Kidney epithelial cell (primary cell): ENCODE results near the gene LNX1. TPM values are rescaled to one million over a fixed set of nuclear protein-coding genes. Genes with fewer than 3 reads are reported as not detected.

Experiments
- DNase-seq: peaks from one replicate; pipeline ENCODE4 v3.0.0-alpha.2; 2010; ENCODE audit warnings: low read depth
- H3K27me3 ChIP-seq: 2 replicates; pipeline ENCODE4 v1.6.0; 2011; ENCODE audit warnings: low read length; ENCODE audit not compliant: control insufficient read depth, insufficient read depth
- H3K36me3 ChIP-seq: 2 replicates; pipeline ENCODE4 v1.5.1; 2011; ENCODE audit warnings: low read length; ENCODE audit not compliant: control insufficient read depth, insufficient read depth
- H3K4me3 ChIP-seq: 2 replicates; pipeline ENCODE4 v1.5.1; 2011; ENCODE audit warnings: low read depth, mild to moderate bottlenecking, control low read depth, low read length
- CTCF ChIP-seq: IDR thresholded peaks from 2 replicates; pipeline ENCODE4 v1.5.1; 2011; ENCODE audit warnings: mild to moderate bottlenecking, moderate library complexity, low read length, control low read depth, inconsistent platforms; ENCODE audit not compliant: insufficient read depth, poor library complexity, severe bottlenecking
- total RNA-seq: library from RNA; depleted of rRNA; stranded (reverse); fragments of >200 nt; gene quantifications from 2 replicates; pipeline ENCODE4 v1.2.3, GENCODE V29; 2015

LNX1 gene
- total RNA-seq, 1 donor from 2014 or later: 6.9 TPM

DNA sequence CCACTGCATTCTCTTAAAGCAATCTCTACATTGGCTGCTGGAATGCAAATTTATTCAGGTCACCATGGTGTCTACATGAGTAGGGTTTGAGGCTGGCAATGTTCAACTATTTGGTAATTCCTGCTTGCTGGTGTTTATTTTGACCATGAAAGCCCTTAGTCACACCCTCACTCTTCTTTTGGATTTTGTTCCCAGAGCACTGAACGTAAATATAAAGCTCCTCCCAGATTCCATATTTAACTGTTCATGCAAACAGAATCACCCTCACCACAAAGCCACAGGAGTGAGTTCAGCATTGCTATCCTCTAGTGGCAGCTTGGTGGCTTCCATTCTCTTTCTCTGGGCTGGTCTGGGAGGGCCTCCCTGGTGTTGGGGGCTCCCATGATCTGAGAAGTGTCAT lies 82.8 kb downstream of the LNX1 start:
- no peaks in the 10 kb centered on the region for H3K27me3 ChIP-seq
- DNase-seq: no peak
- H3K36me3 ChIP-seq: no peaks in the 10 kb centered on the region
- no peak overlapping the region for H3K4me3 ChIP-seq
- TF ChIP-seq CTCF: no peak

- Histone ChIP-seq H3K27me3 (no peaks in the 10 kb centered on the region), H3K4me3 (no peak overlapping the region), H3K36me3 (no peaks in the 10 kb centered on the region)
- no peak for TF ChIP-seq CTCF
- DNase-seq: no peak
Measured at GRCh38 chr4:53507671-53508286, 83.5 kb downstream of the LNX1 start.

GRCh38 chr4:53507058-53507457 lies 84.2 kb downstream of the LNX1 start:
- Histone ChIP-seq H3K4me3 (no peak overlapping the region), H3K36me3 (no peaks in the 10 kb centered on the region), H3K27me3 (no peaks in the 10 kb centered on the region)
- DNase-seq: no peak
- TF ChIP-seq CTCF: no peak

DNA sequence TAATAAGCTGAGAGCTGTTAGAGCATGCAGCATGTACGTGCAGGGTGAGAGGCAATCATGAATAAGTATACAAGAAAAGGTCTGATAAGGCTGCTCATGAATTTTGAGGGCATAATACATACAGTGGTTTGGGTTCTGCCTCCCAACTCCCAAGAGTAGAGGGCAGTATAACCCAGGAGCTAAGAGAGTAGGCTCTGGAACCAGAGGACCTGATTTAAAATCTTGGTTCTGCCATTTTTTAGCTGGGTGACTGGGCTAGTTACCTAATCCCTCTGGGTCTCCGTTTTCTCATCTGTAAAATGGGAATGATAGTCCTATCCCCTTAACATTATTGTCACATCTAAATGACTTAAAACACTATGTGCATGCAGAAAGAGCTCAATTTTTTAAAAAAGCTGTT lies 85.3 kb downstream of the LNX1 start:
- no peak for TF ChIP-seq CTCF
- Histone ChIP-seq H3K4me3 (no peak overlapping the region), H3K36me3 (no peaks in the 10 kb centered on the region), H3K27me3 (no peaks in the 10 kb centered on the region)
- DNase-seq: no peak

DNA sequence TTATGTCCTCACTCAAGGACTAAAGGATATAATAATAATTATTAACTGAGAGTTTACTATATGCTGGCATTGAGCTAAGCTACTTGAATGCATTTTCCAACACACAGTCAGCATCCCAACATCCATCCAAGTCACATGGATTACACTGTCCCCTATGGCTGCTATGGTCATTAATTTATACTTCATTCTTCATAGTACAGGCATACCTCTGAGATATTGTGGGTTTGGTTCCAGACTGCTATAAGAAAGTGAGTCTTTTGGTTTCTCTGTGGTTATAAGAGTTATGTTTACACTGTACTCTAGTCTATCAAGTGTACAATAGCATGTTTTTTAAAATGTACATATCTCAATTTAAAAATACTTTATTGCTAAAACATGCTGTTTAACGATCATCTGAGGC lies 89.2 kb downstream of the LNX1 start:
- no peak for DNase-seq
- TF ChIP-seq CTCF: no peak
- no peaks in the 10 kb centered on the region for H3K36me3 ChIP-seq
- no peak overlapping the region for H3K4me3 ChIP-seq
- no peaks in the 10 kb centered on the region for H3K27me3 ChIP-seq

DNA sequence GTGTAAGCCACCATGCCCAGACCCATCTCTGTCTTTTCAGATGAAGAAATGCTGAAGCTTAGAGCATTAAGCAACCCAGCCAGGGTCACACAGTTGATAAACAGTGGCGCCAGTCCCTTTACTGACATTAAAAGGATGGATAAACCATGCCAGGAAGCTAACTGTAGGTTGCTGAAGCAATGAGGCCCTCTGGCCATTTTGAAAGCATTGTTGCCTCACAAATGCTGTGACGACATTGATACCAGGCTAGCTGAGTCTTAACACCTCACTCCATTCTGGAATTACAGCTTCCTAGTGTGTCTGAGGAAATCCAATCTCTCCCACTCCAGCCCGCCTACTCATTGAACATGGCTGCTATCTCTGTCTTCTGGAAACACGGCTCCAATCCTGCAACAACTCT lies 89.7 kb downstream of the LNX1 start:
- Histone ChIP-seq H3K27me3 (no peaks in the 10 kb centered on the region), H3K36me3 (no peaks in the 10 kb centered on the region), H3K4me3 (no peak overlapping the region)
- TF ChIP-seq CTCF: no peak
- no peak for DNase-seq
